IPS-20b (cell line): ENCODE results near the gene NECTIN1.

ENCODE experiments used
- H3K27ac ChIP-seq: one replicate; pipeline ENCODE4 v1.5.1; 2013; ENCODE audit warnings: low read length
- H3K27me3 ChIP-seq: 2 replicates; pipeline ENCODE4 v1.6.1; 2013; ENCODE audit warnings: mild to moderate bottlenecking, low read length, inconsistent platforms; ENCODE audit not compliant: insufficient read depth
- H3K36me3 ChIP-seq: 2 replicates; pipeline ENCODE4 v1.6.1; 2013; ENCODE audit warnings: low read depth, mild to moderate bottlenecking, inconsistent platforms, low read length, moderate library complexity; ENCODE audit not compliant: insufficient read depth
- H3K4me1 ChIP-seq: 2 replicates; pipeline ENCODE4 v1.6.1; 2013; ENCODE audit warnings: mild to moderate bottlenecking, control low read depth, inconsistent platforms, low read length, moderate library complexity; ENCODE audit not compliant: insufficient read depth
- H3K4me3 ChIP-seq: 2 replicates; pipeline ENCODE4 v1.5.1; 2013; ENCODE audit warnings: mild to moderate bottlenecking, low read length, inconsistent platforms
- H3K9ac ChIP-seq: 2 replicates; pipeline ENCODE4 v1.6.1; 2013; ENCODE audit warnings: low read depth, mild to moderate bottlenecking, inconsistent platforms, low read length, moderate library complexity
- H3K9me3 ChIP-seq: 2 replicates; pipeline ENCODE4 v1.6.1; 2013; ENCODE audit warnings: mild to moderate bottlenecking, low read depth, low read length, inconsistent platforms; ENCODE audit not compliant: insufficient read depth

Gene NECTIN1

DNA sequence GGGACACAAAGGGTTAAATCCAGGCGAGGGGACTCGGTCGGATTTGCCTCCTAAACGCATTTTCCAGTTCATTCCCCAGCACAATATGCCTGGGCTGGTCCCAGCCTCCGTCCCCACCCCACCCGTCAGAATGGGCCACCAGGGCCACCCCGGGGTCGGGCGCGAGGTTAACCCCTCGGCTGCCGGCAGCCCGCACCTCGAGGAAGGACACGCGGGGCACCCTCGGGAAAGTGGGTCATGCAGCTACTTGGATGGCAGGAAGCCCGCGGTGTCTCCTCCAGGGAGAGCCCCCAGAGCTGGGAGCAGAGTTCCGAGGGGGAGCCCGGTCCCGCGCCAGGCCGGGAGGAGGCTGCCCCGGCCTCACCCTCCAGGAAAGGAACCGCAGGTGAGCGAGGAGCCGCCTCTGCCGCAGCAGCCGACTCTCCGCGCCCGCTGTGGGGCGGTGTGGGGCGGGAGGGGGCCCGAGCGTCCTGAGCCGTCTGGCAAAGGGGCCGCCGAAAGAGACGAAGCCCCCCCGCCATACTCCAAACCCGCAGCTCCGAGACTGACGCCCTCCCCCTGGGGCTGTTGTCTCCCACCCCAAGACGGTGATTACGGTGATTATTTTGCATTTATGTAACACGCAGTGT, 1.4 kb downstream of the NECTIN1 start:
- no peaks in the 10 kb centered on the region for H3K9me3 ChIP-seq
- H3K9ac ChIP-seq = peak overlapping the region; percentile 75; the same call in 1 of the 2 replicates

DNA sequence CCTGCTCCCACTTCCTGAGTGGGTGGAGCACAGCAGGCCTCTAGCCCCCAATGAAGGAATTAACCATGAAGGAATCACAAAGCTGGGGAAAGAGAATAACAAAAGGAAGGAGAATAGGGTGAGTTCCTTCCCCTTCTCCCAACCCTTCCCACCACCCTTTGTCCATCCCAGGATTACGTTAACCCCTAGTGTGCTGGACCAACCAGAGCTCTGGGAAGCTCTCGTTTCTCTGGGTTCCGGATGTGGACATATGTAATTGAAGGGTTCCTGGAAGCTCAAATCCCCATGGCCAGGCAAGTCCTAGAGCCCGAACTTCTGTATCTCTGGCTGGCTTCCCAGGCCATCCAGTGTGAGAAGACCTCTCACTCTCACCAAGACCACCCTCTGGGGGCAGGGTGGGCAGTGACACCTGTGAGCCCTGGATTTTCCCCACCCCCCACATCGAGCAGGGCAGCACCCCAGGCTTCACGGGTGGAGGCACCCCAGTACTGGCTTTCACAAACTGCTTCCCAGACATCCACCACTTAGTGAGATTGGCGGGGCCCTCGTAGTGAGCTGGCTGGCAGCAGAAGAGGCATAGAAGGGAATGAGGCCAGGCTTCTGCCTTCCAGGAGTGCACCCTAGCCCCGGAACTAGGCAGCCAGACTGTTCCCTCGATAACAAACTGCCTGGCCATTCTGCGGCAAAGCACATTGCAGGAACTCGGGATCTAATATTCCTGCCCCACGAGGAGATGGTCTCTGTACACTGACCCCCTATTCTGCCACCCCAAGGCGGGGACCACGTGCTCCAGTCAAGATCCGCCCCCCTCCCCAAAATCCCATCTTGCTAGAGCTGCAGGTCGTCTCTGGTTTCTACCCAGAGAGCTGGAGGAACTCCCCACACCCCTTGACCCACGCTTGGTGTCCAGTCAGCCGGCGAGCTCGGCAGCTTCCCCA, 2.1 kb downstream of the NECTIN1 start:
- Histone ChIP-seq H3K9me3 (no peaks in the 10 kb centered on the region), H3K27me3 (peaks cover 13% of the 10 kb centered on the region), H3K9ac (peak overlapping the region; percentile 75; the same call in 1 of the 2 replicates), H3K4me1 (peaks cover 43% of the 10 kb centered on the region), H3K36me3 (peaks cover 6% of the 10 kb centered on the region; the same call in 1 of the 2 replicates), H3K4me3 (peak overlapping the region; percentile 86), H3K27ac (no peak overlapping the region)

More for the DNA sequence above, 1.4 kb downstream of the NECTIN1 start:
- Histone ChIP-seq H3K4me1 (peaks cover 39% of the 10 kb centered on the region), H3K27me3 (peaks cover 13% of the 10 kb centered on the region), H3K36me3 (peaks cover 6% of the 10 kb centered on the region; the same call in 1 of the 2 replicates), H3K4me3 (peak overlapping the region; percentile 86), H3K27ac (no peak overlapping the region)

DNA sequence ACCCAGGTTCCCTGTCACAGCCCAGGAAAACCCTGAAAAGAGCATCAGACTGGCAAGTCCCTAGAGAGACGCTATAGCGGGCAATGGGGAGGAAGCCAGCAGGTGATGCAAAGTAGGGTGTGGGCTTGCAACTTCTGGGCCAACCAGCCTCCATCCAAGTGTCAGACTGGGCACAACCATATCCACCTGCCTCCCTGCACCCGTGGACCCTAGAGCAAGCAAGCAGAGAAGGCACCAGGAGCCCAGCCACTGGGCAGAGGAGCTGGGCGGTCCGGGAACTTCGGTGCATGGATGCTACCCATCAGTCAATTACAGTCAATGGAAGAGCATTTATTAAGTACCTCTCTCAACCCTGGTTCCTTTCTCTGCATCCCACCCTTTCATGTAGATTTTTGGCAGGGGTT, 2.8 kb downstream of the NECTIN1 start:
- H3K36me3 ChIP-seq = peaks cover 6% of the 10 kb centered on the region; the same call in 1 of the 2 replicates
- H3K4me1 ChIP-seq = peaks cover 48% of the 10 kb centered on the region
- H3K27ac ChIP-seq = no peak overlapping the region
- H3K4me3 ChIP-seq = peak overlapping the region; percentile 86
- H3K9me3 ChIP-seq = no peaks in the 10 kb centered on the region
- H3K9ac ChIP-seq = peak overlapping the region; percentile 42; the same call in 1 of the 2 replicates
- peaks cover 13% of the 10 kb centered on the region for H3K27me3 ChIP-seq

DNA sequence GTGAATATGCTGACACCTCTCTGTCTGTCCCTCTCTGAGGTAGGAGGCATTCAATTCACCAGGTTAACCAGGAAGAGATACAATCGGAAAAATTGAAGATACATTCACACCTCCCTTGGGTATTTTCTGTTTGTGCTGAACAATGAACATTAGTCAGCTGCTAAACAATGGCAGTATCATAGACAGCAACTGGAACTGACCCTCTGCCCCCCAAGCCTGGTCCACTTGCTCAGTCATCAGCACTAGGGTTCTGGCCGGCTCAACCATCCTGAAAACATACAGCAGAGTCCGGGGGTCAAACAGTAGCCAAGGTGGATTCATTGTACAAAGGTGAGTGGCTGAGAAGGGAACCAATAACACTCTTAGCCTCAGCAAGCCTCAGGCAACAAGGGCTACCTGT, 4.0 kb downstream of the NECTIN1 start:
- H3K4me1 ChIP-seq = peaks cover 43% of the 10 kb centered on the region
- H3K4me3 ChIP-seq = peak overlapping the region; percentile 86; the same call in 1 of the 2 replicates
- peak overlapping the region; percentile 40; the same call in 1 of the 2 replicates for H3K9ac ChIP-seq
- H3K36me3 ChIP-seq = peaks cover 13% of the 10 kb centered on the region; the same call in 1 of the 2 replicates
- H3K9me3 ChIP-seq = no peaks in the 10 kb centered on the region
- peaks cover 5% of the 10 kb centered on the region for H3K27me3 ChIP-seq
- H3K27ac ChIP-seq = no peak overlapping the region

DNA sequence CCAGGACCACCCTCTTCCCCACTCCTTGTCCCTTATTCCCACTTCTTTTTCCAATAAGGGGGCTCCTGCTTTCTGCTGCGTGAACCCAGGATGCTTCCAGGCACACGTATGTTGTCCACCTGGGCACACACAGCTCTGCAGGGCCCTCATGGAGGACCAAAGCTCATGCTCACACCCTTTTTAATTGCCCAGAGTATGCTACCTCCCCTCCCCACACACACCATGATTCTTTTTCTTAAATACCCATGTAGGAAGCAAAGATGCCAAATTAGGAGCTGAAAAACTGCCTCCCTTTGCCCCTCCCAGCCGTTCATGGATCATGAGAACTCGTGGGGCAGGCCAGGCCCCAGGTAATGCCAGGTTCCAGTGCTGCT, 5.1 kb downstream of the NECTIN1 start:
- no peaks in the 10 kb centered on the region for H3K27me3 ChIP-seq
- H3K27ac ChIP-seq = no peak overlapping the region
- H3K4me1 ChIP-seq = peaks cover 42% of the 10 kb centered on the region
- H3K9ac ChIP-seq = 0 out of 2 replicates have a peak overlapping the region, but pooled peaks have one; percentile 17
- H3K9me3 ChIP-seq = no peaks in the 10 kb centered on the region
- H3K36me3 ChIP-seq = peaks cover 17% of the 10 kb centered on the region; the same call in 1 of the 2 replicates
- no peak overlapping the region for H3K4me3 ChIP-seq

DNA sequence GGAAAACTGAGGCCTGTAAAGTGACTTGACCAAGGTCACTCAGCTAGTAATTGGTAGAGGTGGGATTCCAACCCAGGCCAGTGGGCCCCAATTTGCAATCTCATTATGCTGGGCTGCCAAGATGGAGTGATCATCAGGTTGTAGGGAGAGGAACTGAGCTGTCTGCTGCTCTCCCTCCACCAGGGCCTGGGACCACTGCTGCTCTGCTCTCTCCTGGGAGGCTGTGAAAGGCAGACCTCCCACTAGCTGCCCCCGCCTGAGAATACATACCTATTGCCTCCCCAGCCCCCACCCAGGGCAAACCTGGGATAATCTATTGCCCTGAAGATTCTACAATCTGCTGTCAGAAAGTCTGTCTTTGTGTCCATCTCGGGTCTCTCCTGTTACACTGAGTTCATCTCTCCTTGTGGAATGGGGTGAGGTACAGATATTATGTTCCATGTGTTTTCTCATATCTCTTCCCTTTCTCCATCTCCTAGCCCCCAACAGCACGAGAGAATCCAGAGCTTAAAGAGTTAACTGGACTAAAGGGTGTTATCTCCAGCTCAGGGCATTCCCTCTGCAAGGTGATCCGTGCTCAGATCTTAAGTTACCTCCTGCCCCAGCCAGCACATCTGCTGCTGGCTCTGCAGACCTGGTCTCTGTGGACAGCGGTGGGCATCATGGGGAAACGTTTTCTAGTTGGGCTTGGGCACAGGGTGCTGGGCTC, 5.6 kb downstream of the NECTIN1 start:
- Histone ChIP-seq H3K4me1 (peaks cover 42% of the 10 kb centered on the region), H3K27me3 (no peaks in the 10 kb centered on the region), H3K4me3 (no peak overlapping the region), H3K27ac (no peak overlapping the region), H3K9me3 (no peaks in the 10 kb centered on the region), H3K36me3 (peaks cover 17% of the 10 kb centered on the region; the same call in 1 of the 2 replicates), H3K9ac (0 out of 2 replicates have a peak overlapping the region, but pooled peaks have one; percentile 17)

DNA sequence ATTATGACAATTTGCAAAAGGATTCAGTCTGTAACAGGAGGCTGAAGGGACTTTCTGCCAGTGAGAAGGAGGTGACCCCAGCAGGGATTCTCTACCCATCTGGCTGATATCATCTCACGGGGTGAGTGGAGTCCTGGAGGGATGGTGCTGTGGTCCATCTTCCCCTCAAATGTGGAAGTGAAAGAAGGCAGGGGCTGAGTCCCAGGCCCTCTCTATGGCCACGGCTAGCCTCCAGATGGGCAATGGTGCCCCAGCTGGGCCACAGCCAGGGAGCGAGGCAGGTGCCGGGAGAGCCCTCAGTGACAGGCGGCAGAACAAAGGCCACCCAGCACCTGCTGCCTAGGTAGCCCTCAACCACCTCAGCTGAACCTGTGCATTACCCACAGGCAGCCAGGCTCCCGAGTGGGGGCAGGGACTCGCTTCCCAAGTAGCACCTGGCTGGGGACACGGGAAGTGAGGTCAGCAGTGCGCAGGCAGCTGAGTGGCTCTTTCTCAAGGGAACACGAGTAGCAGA, 6.7 kb downstream of the NECTIN1 start:
- Histone ChIP-seq H3K4me1 (peaks cover 42% of the 10 kb centered on the region), H3K9ac (no peak overlapping the region)

DNA sequence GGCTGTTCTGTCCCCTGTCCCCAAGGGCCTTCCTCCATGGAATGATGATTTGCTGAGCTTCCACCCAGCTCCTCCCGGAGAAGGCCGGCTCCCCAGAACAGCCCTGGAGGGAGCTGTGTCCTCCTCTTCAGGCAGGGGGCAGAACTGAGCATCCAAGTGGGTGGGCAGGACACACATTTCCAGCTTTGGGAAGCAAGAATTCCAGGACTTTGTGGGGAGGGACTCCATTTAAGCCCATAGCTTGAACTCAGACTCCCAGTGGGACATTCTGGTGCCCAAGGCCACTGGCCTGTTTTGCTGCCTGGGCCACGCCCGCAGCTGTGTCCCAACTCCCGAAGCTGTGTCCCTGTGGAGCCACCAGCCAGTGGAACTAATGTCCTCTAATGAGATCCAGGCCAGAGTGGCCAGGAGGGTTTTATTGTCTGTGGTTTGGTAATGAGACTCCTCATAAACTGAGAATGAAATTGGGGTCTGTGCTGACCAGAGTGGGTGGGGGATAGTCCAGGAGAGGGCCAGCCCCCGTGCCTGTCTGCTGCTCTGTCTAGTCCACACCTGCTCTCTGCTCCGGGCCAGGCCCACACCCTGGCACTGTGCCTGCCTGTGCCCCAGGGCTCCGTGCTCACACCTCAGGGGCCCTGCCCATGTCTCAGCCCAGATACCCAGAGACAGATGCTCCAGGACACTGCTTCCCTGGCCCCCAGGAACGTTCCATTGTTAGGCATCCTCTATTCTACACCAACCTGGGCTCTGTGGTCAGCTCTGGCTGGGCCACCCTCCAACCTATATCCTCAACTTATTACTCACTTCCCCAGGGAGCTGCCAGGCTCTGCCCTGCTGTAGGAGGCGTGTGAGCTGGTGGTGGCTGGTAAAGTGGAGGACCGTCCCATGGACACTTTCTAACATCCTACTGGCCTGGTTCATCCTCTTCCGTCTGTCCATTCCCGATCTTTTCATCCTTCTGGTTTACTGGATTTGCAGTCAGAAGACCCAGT, 7.6 kb downstream of the NECTIN1 start:
- peaks cover 17% of the 10 kb centered on the region; the same call in 1 of the 2 replicates for H3K36me3 ChIP-seq
- H3K9ac ChIP-seq = no peak overlapping the region
- no peaks in the 10 kb centered on the region for H3K9me3 ChIP-seq
- no peak overlapping the region for H3K4me3 ChIP-seq
- no peak overlapping the region for H3K27ac ChIP-seq
- H3K4me1 ChIP-seq = peaks cover 42% of the 10 kb centered on the region
- H3K27me3 ChIP-seq = no peaks in the 10 kb centered on the region

More for the DNA sequence above, 6.7 kb downstream of the NECTIN1 start:
- no peak overlapping the region for H3K27ac ChIP-seq
- no peak overlapping the region for H3K4me3 ChIP-seq
- H3K36me3 ChIP-seq = peaks cover 17% of the 10 kb centered on the region; the same call in 1 of the 2 replicates
- H3K27me3 ChIP-seq = no peaks in the 10 kb centered on the region
- no peaks in the 10 kb centered on the region for H3K9me3 ChIP-seq

DNA sequence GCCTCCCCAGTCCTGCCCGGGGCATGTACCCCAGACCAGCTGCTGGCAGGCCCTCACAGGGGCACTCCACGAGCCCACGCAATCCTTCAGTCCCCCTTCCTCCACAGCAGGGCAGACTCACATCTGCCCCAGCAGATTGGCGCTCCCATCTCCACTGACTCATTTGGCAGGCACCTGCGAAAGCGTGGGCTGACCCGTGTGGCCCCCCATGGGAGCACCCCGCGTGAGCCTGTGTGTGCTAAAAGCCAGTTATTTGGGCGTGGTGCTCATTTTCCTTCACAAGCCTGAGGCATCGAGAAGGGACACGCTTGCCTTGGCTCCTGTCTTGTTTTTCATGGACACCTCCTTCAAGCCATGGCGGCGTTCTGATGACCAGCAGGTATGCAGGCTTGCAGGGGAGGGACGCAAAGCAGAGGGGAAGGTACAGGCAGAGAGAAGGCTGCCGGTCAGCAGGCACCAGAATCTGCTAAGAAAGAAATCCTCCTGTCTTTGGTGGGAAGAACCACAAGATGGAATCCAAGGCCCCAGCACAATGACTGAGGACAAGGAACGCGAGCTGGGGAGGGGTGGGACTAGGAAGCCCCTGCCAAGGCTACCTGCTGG, 8.6 kb downstream of the NECTIN1 start:
- Histone ChIP-seq H3K9me3 (no peaks in the 10 kb centered on the region), H3K36me3 (peaks cover 17% of the 10 kb centered on the region; the same call in 1 of the 2 replicates), H3K9ac (no peak overlapping the region), H3K27me3 (no peaks in the 10 kb centered on the region), H3K27ac (no peak overlapping the region), H3K4me3 (no peak overlapping the region), H3K4me1 (peaks cover 32% of the 10 kb centered on the region)
